Activated gamma-delta T cell treated with anti-CD3 and anti-CD28 coated beads, Interleukin-2, amount 50 U/mL, for 16 hours (primary cell): ENCODE measurements around the gene PRLR.
"Not testable (repeated sequence)": the region's sequence is repeated elsewhere in the genome, so short reads cannot be mapped to it uniquely, and the experiment has no call there.

Source experiments
- DNase-seq: peaks from one replicate; pipeline ENCODE4 v3.0.0-alpha.2; 2020; ENCODE audit warnings: low read depth

The PRLR gene

DNA sequence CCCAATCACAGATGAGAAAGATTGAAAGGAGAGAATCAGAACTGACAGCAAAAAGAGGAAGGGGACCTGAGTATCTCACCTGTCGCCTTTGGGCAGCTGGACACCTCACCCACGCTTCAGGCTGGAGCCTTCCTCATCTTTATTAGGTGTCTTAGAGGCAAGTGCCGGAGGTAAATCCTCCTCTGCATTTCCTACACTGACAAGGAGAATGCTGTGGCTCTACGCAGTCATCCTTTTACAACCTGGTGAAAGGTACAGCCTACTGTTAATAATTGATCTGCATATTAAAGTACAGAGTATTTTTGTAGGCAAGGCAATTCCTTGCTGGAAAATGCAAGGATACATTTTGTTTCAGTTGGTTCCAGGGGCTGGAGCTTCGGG lies 34.8 kb downstream of the PRLR start:
- DNase-seq: no peak

DNA sequence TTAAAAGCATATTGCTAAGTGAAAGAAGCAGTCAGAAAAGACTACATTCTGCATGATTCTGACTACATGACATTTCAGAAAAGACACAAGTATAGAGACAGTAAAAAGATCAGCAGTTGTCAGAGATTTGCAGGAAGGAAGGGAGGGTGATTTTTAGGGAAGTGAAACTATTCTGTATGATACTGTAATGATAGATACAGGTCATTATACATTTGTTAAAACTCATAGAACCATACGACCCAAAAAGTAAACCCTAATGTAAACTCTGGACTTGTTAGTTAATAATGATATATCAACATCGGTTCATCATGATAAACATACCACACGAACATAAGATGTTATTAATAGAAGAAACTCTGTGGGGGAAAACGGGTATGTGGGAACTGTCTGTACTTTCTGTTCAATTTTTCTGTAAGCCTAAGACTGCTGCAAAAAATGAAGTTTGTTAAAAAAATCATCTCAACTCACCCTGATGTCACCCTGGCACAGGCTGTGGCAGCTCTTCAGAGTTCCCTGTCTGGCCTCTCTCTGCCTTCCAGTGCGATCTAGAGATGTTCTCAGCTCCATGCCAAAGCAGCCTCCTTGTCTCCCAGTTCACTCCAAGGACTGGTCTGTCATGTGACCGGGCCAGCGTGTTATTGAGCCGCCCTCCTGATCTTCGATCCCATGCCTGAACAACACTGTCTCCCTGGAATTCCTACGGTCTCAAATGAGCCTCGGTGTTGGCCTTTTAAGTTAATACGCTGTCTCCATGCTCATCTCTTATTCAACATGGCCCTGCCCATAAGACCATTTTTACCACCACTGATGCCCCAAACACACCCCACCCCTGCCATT lies 35.4 kb downstream of the PRLR start:
- DNase-seq: no peak

DNA sequence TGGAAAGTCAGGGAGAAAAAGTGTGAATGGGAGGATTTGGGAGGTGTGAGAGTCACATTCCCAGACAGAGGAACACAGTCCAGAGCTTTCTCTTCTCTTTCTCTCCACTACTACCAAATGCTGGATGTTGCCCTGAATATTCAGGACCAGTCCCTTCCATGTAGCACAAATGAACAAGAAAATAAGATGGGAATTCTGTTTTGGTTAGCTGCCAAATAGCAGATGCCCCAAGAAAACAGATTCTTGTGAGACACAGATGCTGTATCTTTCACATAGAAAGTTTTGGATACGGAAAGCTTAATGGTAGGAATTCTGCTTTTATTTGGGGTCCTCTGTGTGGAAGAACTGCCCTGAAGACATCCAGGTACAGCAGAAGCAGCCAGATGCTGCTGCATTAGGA lies 37.8 kb downstream of the PRLR start:
- no peak for DNase-seq

DNA sequence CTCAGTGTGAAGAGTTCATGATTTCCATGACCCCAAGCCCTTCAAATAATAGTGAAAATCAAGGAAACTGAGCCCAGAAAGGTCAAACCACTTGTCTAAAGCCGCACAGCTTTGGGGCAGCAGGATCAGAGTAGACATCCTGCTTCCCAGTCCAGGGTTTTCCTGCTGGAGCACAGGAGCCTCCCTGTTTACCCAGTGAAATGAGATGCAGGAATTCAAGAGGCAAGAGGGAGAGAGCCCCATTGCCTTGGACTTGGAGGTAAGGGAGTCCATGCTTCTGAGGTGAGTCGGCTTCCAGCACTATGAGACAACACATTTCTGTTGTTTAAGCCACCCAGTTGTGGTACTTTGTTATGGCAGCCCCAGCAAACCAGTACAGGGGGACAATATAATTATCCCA lies 40.5 kb downstream of the PRLR start:
- DNase-seq: not testable (repeated sequence)

DNA sequence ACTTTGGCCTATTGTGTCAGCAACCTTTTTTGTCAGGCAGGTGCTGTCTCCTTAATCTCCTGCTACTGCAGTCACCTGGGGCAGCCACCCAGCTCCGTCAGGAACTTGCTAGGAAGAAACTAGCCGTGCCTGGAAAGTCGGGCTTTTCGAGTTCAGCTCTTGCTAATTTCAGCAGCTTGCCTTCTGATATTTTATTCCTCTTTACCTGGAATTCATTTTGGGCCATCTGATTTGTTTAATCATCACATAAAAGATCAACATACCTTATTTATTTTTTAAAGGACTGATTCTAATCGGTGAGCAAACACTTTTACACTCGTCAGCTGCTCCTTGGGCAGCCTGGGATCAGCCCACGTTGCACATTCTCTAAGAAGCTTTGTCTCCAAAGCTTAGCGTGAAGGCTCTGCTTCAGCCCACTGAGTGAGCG lies 42.2 kb downstream of the PRLR start:
- no peak for DNase-seq

DNA sequence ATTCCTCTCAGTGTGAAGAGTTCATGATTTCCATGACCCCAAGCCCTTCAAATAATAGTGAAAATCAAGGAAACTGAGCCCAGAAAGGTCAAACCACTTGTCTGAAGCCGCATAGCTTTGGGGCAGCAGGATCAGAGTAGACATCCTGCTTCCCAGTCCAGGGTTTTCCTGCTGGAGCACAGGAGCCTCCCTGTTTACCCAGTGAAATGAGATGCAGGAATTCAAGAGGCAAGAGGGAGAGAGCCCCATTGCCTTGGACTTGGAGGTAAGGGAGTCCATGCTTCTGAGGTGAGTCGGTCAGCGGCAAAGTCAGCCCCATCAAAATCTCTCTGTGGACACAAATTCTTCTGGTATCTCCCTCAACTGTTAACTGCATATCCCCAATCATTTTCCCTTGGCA lies 42.7 kb downstream of the PRLR start:
- not testable (repeated sequence) for DNase-seq

DNA sequence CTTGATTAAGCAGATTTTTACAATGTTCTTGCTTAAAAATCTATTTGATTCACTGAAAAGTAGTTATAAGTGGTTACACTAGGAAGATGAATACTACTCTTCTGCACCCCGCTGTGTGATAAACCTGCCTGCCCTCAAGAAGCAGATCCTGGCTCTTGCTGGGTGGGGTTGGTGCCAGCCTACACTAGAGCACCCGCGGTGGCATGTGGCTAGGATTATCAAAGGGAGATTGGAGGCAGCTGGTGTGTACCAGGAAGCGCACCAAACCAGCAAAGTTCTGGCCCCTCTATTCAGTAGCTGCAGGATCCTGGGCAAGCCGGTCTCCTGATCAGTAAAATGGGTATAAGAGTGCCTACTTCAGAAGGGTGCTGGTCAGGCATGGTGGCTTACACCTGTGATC lies 43.5 kb downstream of the PRLR start:
- no peak for DNase-seq

DNA sequence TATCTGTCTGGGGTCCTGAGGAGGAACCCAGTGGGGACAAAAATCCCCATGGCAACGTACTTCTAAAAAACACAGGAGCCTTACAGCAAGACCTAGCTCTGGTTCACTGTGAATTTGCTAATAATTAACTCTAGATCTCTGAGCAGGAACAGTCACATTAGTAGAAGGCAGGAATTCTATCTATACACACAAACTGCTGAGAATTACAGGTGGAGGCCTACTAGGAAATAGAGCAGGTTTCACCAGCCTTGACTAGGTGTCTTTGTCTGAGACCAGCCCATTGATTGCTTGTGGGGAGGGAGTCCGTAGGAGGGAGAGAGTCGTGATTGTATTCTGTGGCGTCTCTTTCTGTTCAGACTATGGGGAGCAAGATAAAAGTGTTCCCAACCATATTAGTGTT lies 44.8 kb downstream of the PRLR start:
- DNase-seq: no peak

DNA sequence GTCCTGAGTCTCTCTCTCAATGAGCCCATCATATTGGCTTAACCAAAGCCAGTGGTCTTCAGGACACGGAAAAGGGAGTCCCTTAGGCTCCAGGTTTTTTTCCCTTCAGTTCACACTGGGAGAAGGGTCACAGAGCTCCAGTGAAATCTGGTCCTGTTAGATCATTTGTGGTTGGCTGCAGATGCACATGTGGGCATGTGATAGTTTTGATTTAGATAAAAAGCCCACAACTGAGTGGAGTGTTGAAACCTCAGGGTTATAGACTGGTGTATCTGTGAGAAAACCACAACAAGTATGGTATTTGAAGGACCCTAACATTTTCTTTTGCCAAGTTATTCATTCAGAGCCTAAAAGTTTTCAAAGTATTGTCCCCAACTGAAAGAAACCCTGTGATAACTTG lies 46.7 kb downstream of the PRLR start:
- DNase-seq: no peak

DNA sequence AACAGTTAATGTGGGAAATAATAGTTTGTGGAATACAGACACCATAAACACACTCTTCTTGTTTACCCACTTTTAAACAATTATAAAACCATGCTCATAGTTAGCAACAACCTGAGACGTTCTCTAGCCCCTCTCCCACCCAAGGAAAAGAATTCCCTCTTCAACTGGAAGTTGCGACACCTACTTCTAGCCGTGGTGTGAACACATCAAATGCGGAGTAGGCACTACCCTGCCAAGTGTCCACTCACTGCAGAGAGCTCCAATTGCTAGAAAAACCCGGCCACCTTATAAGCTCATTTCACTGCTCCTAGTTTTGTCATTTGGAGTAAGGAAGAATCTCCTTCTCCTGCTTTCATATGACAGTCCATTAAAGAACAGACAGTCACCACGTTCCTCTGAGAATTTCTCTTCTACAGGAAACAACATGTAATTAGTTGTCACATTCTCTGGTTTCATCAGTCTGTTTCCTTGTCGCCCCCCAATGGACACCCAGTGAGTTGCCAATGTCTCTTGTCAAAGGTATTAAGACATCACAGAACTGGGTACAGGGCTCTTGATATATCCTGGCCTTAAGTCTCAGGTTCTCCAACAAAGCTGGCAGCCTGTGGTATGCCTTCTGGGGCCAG lies 47.3 kb downstream of the PRLR start:
- DNase-seq: no peak

DNA sequence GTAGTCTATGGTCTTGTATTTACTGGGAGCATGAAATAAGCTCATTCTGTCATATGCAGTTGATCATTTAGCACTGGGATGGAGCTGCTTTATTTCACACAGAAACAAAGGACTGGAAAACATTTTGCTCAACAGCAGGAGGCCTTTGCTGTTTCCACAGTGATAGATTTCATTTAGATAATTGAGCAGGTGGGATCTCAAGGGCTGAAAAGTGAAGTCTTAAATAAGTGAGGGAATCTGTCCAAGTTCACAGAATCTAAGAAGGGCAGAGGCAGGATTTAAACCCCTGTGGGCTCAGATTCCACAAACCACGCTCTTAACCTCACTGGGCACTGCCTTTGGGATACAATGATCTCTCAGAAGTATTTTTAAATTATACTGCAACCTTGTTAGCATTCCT lies 47.8 kb downstream of the PRLR start:
- DNase-seq: no peak

DNA sequence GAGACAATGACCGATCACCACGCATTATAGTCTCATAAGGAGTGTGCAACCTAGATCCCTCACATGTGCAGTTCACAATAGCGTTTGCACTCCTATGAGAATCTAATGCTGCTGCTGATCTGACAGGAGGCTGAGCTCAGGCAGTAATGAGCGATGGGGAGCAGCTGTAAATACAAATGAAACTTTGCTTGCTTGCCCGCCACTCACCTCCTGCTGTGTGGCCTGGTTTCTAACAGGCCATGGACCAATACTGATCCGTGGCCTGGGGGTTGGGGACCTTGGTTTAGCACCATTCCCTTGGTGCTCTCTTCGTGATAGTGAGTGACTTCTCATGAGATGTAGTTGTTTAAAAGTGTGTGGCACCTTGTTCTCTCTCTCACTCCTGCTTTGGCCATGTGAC lies 50.2 kb downstream of the PRLR start:
- no peak for DNase-seq

DNA sequence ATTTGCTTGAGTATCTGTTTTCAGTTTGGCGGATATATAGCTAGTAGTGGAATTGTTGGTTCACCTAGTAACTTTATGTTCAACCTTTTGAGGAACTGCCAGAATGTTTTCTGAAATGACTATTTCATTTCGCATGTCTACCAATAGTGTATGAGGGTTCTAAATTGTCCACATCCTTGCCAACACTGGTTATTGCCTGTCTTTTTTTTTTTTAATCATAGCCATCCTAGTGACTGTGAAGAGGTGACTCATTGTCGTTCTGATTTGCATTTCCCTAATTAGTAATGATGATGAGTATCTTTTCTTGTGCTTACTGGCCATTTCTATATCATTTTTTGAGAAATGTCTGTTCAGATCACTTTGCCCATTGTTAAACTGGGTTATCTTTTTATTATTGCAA lies 52.5 kb downstream of the PRLR start:
- no peak for DNase-seq

DNA sequence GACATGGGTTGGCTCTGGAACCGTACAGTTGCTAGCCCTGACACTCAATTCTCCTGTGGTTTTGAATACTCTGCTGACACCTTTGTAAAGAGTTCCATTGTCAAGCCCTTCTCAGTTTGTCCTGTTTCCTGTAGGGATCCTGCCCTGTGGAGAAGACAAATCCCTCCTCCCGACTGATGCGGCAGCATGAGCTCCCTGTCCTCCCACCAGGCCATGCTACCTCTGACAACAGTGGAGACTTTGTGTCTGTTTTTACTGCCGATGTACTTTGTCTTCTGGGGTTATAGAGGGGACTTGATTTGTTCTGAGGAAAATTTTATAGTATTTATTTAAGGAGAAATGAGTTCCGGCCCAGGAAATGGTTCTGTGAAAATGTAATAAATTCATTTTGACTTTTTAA lies 57.8 kb downstream of the PRLR start:
- DNase-seq: no peak

DNA sequence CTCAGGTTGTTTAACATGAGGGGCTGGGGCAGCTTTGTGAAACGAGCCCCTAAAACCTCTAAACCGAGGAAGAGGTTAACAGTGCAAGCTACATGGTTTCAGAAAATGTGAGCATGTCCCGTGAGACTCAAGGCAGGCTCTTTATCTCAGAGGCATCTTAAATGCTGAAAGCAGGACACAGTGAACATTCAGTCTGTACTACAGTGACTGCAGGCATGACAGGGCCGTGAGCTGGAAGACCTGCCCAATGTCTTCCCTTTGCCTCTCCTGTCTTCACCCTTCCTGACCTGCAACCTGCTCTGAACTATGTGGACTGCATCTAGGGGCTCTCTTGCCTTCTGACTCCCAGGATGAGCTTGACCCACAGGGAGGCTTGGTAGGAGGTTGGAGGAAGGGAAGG lies 58.3 kb downstream of the PRLR start:
- DNase-seq: no peak

DNA sequence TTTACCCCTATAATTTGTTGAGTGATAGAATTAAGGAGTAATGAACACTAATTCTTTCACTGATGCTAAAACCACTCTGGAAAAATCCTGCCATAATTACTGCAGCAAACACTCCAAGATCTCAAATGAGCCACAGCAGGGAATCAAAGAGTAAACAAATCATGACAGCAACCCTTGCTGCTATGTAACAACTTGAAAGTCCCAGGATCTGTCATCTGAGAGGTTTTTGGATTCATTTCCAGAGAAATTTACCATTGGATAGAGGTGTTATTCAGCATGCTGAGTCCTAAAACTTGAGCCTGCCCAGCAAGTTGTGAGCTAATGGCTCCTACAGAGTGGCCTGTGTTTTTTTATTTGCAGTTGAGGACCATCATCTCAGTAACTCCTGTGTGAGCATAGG lies 59.2 kb downstream of the PRLR start:
- DNase-seq: no peak

DNA sequence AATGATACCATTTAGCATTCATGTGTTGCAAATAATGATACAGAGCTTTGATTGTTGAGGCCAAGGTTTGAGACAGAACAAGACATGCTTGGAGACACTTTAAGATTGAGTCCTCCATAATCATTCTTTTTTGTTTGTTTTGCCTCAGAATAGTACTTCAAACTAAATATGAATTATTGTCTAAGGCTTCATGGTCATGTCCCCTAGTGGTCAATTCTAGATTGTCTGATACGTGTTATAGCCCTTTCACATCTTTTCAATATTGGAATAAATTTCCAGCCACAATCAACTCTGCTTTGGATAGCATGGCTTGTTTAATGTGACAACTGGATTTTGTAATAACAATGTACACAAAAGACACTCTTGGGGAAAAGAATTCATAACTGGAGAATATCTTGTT lies 64.2 kb downstream of the PRLR start:
- DNase-seq: no peak

DNA sequence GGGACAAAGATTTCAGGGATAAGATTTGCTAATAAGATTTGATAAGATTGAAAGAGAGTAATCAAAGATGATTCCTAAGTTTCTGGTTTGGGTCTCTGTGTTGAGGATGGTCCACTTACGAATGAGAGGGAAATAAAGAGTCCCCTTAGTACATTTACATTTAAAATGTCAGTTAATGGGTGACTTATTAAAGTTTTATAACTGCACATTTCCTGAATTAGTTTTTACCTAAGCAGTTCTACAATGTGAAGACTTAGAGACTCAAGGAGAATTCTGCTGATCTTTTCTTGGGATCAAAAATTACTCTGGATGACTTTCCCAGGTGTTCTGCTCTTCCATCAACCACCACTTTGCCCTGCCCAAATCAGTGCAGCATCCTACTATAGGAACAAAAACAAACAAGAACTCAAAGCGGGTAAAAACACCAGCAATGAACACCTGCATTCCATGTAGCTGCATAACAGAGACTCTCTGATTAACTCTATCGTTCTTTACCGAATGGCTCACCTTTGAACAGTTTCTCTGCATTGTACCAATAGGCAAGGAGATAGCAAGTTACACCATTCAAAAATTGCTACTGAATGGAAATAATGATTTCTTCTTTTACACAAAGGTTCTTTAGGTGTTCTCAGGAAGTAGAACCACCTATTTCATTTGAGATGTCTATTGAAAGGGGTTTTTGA lies 65.3 kb downstream of the PRLR start:
- no peak for DNase-seq

DNA sequence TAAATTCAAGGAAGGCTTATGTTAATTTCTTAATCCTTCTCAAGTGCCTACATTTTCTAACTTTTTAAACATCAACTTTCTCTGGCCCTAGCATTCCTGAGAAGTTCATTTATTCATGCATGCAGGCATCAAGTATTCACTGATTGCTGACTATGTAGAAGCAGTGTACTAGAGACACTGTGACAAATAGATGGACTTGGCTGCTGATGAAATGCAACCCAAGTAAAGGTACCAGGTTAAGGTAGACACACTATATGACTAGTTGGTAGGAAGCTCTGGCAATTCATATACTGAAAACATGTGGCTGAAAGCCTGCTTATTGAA lies 66.6 kb downstream of the PRLR start:
- DNase-seq: no peak

DNA sequence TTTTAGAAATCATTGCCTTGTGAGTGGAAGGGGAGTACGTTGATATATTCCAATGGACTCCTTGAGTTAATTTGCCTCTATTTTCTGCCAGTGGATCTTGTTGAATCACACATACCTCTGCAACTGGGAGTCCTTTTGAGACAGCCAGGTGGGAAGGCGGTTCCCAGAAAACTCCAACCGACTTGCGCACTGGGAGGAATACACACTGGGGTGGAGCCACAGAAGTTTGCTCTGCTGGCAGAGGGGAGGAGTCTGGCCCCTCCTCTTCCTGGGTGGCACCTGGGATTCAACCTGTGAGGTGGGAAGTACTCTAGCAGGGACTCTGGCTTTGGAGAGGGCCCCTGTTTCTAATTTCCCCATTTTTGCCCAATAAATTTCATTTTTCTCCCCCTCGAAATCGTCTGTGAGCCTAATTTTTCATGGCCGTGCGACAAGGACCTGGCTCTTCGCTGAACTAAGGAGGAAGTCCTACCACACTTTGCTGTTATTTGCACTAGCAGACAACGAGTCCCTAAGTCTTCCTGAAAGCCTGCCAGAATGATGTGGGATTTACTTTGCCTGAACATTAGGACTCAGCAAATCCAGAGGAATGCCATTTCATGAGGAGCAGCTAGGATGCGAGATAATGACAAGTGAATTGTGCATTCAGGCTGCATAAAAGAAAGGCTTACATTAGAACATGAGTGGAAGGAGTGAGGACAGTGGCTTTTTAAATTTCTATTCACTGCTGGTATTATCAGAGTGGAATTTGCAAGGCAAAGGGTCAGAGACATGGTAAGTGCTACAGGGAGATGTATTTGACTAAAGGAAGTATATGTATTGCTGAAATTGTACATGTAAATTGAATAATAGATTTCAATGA lies 67.2 kb downstream of the PRLR start:
- DNase-seq: no peak

DNA sequence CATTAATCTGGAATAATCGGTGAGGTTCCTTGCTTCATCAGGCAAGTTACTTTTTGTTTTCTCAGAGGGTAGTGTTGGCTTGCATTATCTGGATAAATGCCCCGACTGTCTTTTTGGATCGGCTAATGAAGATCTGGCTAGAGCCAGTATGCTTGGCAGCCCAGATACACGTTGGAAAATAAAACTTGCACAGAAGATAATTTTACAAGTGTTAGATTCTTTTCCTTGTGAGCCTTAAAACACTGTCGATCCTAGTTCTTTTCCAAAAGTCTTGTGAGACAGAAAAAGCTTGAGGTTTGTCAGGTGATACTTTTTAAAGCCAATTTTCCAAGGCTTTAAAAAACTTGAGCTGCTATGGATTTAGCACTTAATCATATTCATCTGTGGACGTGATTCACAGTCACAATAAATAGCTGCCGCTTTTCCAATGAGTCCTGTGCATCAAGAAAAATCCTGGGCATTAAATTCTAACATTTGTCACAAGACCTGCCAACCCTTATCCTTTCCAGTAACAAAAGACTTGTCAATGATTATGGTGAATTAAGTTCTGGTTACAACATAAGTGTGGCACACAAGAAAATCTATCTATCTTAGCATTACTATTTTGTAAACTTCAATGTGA lies 68.5 kb downstream of the PRLR start:
- DNase-seq: no peak

DNA sequence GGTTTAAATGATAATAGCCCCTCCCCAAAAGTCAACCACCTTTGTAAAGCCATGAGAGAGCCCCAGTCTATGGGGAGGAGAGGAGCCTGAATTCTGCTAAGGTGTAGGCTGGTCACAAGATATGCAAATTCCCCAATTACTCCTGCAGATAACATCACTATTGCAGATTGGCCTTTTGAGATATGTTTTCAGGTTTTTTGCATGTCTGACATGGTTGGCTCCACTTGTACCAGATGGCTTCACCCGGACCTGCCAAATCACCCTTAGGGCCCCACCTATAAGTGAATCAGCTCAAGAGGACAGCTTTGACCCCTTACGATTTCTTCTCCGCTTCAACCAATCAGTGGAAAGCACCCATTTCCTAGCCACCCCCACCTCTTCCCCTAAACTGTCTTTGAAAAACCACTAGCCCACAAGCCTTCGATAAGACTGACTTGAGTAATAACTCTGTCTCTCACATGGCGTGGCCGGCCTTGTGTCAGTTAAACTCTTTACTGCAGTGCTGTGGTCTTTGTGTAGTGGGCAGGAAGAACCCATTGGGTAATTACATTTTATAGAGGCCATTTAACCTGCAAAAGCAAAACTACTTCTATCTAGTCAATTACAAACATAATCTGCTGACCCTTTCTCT lies 69.7 kb downstream of the PRLR start:
- DNase-seq: no peak
